HUDEP-2 (cell line): Measurements from ENCODE around the gene GPHN.
"Not testable (repeated sequence)": the region's sequence is repeated elsewhere in the genome, so short reads cannot be mapped to it uniquely, and the experiment has no call there.

ENCODE experiments used
- DNase-seq, 76 experiments: peaks; one replicate each; lab custom pipeline; 2025; ENCODE audit not compliant: unreplicated experiment in 76 of 76; lab: John Stamatoyannopoulos, UW

The GPHN gene

GRCh38 chr14:66498311-66498710, 9.6 kb upstream of the GPHN start:
- DNase-seq: no peak

GRCh38 chr14:66501592-66501991, 6.4 kb upstream of the GPHN start:
- DNase-seq: no peak

GRCh38 chr14:66502836-66503235, 5.1 kb upstream of the GPHN start:
- DNase-seq: not testable (repeated sequence)

GRCh38 chr14:66503532-66503931, 4.4 kb upstream of the GPHN start:
- DNase-seq: no peak

- peak in 9 of 76 experiments; percentile 18 to 81 (median 44) for DNase-seq
Observed at GRCh38 chr14:66507181-66507721, 696 bp upstream of the GPHN start.

GRCh38 chr14:66508547-66508845, 549 bp downstream of the GPHN start:
- DNase-seq: no peak

- peak in 12 of 76 experiments; percentile 4 to 28 (median 10) for DNase-seq
Observed at GRCh38 chr14:66508846-66509621, 1.1 kb downstream of the GPHN start.

GRCh38 chr14:66509874-66510273, 1.9 kb downstream of the GPHN start:
- no peak for DNase-seq

- DNase-seq: no peak
Observed at GRCh38 chr14:66511849-66512248, 3.9 kb downstream of the GPHN start.

GRCh38 chr14:66514213-66514612, 6.3 kb downstream of the GPHN start:
- no peak for DNase-seq

- no peak for DNase-seq
Observed at GRCh38 chr14:66530526-66530925, 22.6 kb downstream of the GPHN start.

- peak in 2 of 76 experiments; percentile 1 to 4 for DNase-seq
Observed at GRCh38 chr14:66539034-66539433, 31.1 kb downstream of the GPHN start.

- no peak for DNase-seq
Observed at GRCh38 chr14:66540038-66540437, 32.1 kb downstream of the GPHN start.

- DNase-seq: no peak
Observed at GRCh38 chr14:66541627-66542026, 33.7 kb downstream of the GPHN start.

- DNase-seq: no peak
Observed at GRCh38 chr14:66543996-66544395, 36.0 kb downstream of the GPHN start.

GRCh38 chr14:66545191-66545590, 37.2 kb downstream of the GPHN start:
- DNase-seq: not testable (repeated sequence)

GRCh38 chr14:66545751-66546150, 37.8 kb downstream of the GPHN start:
- DNase-seq: not testable (repeated sequence)

GRCh38 chr14:66563731-66564130, 55.8 kb downstream of the GPHN start:
- DNase-seq: no peak

- no peak for DNase-seq
Observed at GRCh38 chr14:66568220-66568619, 60.3 kb downstream of the GPHN start.

- DNase-seq: no peak
Observed at GRCh38 chr14:66572826-66573225, 64.9 kb downstream of the GPHN start.

GRCh38 chr14:66575014-66575413, 67.1 kb downstream of the GPHN start:
- DNase-seq: no peak

- no peak for DNase-seq
Observed at GRCh38 chr14:66575939-66576338, 68.0 kb downstream of the GPHN start.

GRCh38 chr14:66587753-66588152, 79.8 kb downstream of the GPHN start:
- DNase-seq: not testable (repeated sequence)
